ENCODE results near the gene RAD51D.
"Not testable (repeated sequence)": the region's sequence is repeated elsewhere in the genome, so short reads cannot be mapped to it uniquely, and the experiment has no call there.

Gene RAD51D

GRCh38 chr17:35065880-35066279 lies 53.8 kb downstream of the RAD51D start:
- DNase-seq (ENCODE audit: low spot score): no peak

GRCh38 chr17:35064516-35065215 lies 55.0 kb downstream of the RAD51D start:
- DNase-seq (ENCODE audit: low spot score): no peak

GRCh38 chr17:35063514-35064223 lies 56.0 kb downstream of the RAD51D start, which contains the start of gene RFFL:
Gene RFFL, minus strand, starts transcription at chr17:35063707. Its CDS starts 37,154 bp downstream, at chr17:35026553.
- peak; percentile 98 for DNase-seq (ENCODE audit: low spot score)

- no peak for DNase-seq (ENCODE audit: low spot score)
Observed at GRCh38 chr17:35062308-35062707, 57.4 kb downstream of the RAD51D start.

GRCh38 chr17:35057332-35057915 lies 62.2 kb downstream of the RAD51D start:
- no peak for DNase-seq (ENCODE audit: low spot score)

- no peak for DNase-seq (ENCODE audit: low spot score)
Observed at GRCh38 chr17:35056013-35056412, 63.6 kb downstream of the RAD51D start.

- DNase-seq (ENCODE audit: low spot score): no peak
Observed at GRCh38 chr17:35053204-35053603, 66.5 kb downstream of the RAD51D start.

- no peak for DNase-seq (ENCODE audit: low spot score)
Observed at GRCh38 chr17:35052780-35053179, 66.9 kb downstream of the RAD51D start.

GRCh38 chr17:35052241-35052610 lies 67.4 kb downstream of the RAD51D start:
- peak; percentile 26 for DNase-seq (ENCODE audit: low spot score)

GRCh38 chr17:35051579-35052240 lies 68.0 kb downstream of the RAD51D start:
- no peak for DNase-seq (ENCODE audit: low spot score)

- no peak for DNase-seq (ENCODE audit: low spot score)
Observed at GRCh38 chr17:35051183-35051578, 68.5 kb downstream of the RAD51D start.

- no peak for DNase-seq (ENCODE audit: low spot score)
Observed at GRCh38 chr17:35050170-35050569, 69.5 kb downstream of the RAD51D start.

GRCh38 chr17:35048685-35049379 lies 70.8 kb downstream of the RAD51D start:
- DNase-seq (ENCODE audit: low spot score): no peak

GRCh38 chr17:35046740-35047283 lies 72.8 kb downstream of the RAD51D start:
- DNase-seq (ENCODE audit: low spot score): no peak

GRCh38 chr17:35046245-35046644 lies 73.4 kb downstream of the RAD51D start:
- no peak for DNase-seq (ENCODE audit: low spot score)

GRCh38 chr17:35045458-35045979 lies 74.1 kb downstream of the RAD51D start:
- DNase-seq (ENCODE audit: low spot score): not testable (repeated sequence)

- no peak for DNase-seq (ENCODE audit: low spot score)
Observed at GRCh38 chr17:35044181-35044580, 75.5 kb downstream of the RAD51D start.
